AG09309 (cell line): Measurements from ENCODE around the gene BORCS6.

Source experiments
- DNase-seq: peaks from one replicate; pipeline ENCODE4 v3.0.0-alpha.2; 2010; ENCODE audit warnings: low read depth
- H3K4me3 ChIP-seq: 2 replicates; pipeline ENCODE4 v1.5.1; 2011; ENCODE audit warnings: mild to moderate bottlenecking, low read depth, low read length, moderate library complexity; ENCODE audit not compliant: control insufficient read depth
- TF ChIP-seq, protein P1 (sequence below): IDR thresholded peaks from 2 replicates; pipeline ENCODE4 v1.5.1; 2011; ENCODE audit warnings: mild to moderate bottlenecking, low read depth, low read length, inconsistent platforms; ENCODE audit not compliant: insufficient read depth, control insufficient read depth; ENCODE audit errors: missing control alignments

Gene BORCS6

DNA sequence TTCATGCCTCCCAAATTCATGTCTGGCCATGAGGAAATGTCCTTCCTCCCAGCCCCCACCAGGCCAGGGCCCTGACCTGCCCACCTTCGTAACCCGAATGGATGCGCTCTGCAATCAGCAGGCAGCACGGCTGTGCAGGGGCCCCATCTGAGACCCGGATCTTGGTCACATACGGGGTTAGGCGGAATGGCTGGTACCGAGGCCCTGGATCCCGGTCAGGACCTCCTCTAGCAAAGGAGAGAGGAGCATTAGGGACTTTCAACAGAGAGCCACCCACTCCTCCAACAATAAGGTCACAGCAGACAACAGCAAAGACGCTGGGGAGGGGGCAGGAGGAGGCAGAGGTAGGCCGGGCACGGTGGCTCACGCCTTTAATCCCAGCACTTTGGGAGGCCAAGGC, 41.4 kb downstream of the BORCS6 start:
- no peak overlapping the region for H3K4me3 ChIP-seq
- TF ChIP-seq, protein P1, sequence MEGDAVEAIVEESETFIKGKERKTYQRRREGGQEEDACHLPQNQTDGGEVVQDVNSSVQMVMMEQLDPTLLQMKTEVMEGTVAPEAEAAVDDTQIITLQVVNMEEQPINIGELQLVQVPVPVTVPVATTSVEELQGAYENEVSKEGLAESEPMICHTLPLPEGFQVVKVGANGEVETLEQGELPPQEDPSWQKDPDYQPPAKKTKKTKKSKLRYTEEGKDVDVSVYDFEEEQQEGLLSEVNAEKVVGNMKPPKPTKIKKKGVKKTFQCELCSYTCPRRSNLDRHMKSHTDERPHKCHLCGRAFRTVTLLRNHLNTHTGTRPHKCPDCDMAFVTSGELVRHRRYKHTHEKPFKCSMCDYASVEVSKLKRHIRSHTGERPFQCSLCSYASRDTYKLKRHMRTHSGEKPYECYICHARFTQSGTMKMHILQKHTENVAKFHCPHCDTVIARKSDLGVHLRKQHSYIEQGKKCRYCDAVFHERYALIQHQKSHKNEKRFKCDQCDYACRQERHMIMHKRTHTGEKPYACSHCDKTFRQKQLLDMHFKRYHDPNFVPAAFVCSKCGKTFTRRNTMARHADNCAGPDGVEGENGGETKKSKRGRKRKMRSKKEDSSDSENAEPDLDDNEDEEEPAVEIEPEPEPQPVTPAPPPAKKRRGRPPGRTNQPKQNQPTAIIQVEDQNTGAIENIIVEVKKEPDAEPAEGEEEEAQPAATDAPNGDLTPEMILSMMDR: no peak
- no peak for DNase-seq

DNA sequence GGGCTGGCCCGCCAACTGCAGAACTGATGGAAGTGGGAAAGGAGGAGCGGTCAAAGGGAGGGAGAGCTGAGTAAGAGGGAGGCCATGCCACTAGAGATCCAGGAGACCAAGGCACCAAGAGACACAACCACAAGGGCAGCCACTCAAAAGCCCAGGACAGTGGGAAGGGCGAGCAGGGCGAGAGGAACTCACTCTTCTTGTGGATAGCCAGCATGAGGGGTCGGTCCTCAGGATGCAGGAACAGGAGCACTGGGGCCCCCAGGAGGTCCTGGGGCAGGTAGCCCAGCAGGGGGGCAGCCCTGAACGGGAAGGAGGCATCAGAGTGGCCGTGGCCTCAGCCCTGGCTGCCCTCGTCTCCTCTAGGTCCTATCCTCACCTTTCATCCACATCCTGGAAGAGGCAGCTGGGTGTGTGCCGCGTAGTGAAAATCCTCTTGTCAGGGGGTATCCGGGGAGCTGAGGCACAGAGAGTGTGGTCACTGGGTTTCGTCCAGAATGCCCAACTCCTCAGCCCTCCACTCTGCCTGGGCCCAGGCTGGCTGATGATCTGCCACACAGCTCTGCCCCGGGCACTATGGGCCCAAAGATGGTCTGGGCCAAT, 42.1 kb downstream of the BORCS6 start:
- H3K4me3 ChIP-seq: no peak overlapping the region
- DNase-seq: no peak
- TF ChIP-seq, protein P1: no peak

DNA sequence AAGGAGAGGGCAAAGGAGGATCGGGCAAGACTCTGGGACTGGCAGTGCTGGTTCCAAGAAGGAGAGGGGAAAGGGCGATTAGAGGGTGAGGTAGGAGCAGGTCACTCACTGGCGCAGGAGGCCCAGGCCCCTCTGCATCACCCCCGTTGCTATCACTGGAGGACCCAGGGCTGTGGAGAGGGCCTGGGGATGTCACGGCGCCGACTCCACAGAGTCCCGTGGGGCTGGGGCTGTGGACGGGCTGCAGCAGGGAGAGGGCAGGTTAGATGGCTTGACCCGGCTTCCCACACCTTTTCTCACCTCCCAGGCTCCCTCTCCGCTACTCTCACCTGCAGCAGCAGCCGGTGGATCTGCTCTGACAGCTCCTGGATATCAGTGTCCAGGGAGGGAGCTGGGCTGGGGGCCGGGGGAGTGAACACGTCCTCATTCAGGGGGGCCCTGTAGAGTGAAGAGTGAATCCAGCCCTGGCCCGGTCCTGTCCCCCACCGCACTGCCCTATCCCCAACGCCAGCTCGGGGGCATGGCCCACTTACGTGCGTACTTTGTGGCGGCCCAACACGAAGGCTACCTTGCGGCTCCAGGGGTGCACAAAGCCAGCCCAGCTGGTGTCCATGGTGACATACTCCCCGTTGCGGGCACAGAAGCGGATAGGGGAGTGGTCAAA, 42.7 kb downstream of the BORCS6 start:
- no peak for DNase-seq
- H3K4me3 ChIP-seq: no peak overlapping the region
- TF ChIP-seq, protein P1: no peak

DNA sequence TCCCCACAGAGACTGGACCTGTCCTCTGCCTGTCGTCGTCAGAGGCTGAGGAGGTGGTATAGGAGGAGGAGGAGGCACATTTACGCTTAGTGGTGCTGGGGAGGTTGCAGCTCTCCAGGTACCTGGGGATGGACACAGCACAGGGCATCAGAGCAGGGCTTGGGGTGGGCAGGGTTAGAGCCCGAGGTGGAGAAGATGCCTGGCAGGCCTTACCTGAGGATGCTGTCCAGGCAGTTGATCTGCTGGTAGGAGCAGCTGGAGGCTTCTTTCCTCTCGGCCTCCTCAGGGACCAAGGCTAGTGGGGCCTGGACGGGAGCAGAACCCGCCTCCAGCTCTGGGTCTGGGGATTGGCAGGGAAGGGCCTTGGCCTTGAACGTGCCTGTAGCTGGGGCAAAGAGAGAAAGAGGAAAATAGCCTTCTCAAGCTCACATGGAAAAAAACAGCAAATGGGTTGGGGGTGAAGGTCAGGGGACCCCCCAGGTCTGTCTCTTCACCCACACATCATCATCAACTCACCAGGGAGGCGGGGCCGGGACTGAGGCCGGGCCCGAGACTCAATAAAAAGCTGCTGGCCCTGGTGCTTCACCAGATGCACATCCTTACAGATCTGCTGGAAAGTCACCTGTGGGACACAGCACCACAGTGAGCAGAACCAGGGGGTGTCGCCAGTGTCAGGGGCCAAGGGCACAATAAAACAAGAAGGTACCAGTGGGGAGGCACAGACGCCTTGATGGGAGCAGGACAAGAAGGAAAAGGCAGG, 43.4 kb downstream of the BORCS6 start:
- no peak overlapping the region for H3K4me3 ChIP-seq
- DNase-seq: no peak
- TF ChIP-seq, protein P1: no peak

DNA sequence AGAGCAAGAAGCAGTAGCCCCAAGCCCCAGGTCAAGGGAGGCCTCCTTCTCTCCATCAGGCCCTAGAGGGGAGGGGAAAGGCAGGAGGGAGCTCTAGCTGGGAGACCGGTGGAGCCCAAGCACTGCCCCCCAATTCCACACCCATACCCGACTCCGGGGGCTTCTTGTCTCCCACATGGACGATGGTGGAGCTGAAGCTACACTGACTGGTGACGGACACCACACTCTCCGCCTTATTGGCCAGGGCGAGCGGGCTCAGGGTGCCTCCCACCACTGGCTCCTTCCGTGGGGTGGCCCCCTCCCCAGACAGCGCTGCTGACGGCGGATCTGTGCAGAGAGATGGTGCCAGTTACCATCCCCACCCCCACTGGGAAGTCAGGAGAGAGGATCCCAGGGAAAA, 44.2 kb downstream of the BORCS6 start:
- DNase-seq: no peak
- TF ChIP-seq, protein P1: no peak
- no peak overlapping the region for H3K4me3 ChIP-seq

DNA sequence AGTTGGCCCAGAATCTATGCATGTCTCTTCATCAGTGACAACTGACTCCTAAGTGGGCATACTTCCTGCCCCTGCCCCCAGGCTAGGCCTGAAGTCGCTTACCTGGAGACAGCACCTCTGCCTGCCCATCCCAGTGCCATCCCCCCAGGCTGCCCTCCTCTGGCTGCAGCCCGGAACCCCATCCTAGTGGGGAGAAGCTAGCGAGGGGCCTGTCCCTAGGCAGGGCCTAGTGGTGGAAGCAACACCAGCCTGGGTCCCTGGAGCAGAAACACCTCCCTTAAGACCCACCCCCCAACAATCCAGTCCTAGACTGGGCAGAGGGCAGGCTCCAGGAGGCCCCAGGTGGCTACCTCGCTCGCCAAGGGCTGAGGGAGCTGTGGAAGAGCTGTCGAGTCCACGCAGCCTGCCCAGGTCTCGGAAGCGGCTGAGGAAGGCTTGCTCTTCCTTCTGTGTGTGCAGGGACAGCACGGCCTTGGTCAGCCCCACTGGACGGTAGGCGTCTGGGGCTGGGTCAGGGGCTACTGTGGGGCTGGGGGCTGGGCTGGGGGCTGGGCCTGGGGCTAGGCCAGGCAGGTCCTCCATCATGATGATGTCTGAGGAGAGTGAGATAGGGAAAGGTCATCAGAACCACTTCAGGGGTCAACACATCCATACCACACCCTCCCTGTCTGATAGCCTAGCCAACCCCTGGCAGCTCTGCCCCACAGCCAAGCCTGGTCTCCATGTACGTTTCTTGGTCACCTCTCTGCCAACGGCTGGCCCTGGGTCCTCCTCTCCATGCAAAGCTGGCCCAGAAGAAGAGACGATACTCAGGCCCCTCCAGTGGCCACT, 45.4 kb downstream of the BORCS6 start:
- DNase-seq: no peak
- TF ChIP-seq, protein P1: no peak
- H3K4me3 ChIP-seq: no peak overlapping the region
